SK-N-SH treated with all-trans-retinoic acid at 6 μM for 48 hours (cell line): ENCODE data around the gene DIMT1.

Source experiments
- ATAC-seq: fragments of 200-7000 bp; cut with Tn5 transposase; 3 replicates; pipeline ENCODE4 v1.9.1; 2020; ENCODE audit warnings: mild to moderate bottlenecking, moderate library complexity
- ARNTL ChIP-seq: fragments of 450-650 bp; formaldehyde crosslinking; IDR thresholded peaks from 2 replicates; pipeline ENCODE4 v1.5.0; 2020; ENCODE audit warnings: low read depth, mild to moderate bottlenecking, moderate library complexity, borderline replicate concordance
- BACH2 ChIP-seq: fragments of 250-450 bp; sonication (Bioruptor Pico); IDR thresholded peaks from 2 replicates; pipeline ENCODE4 v1.9.0; 2021; ENCODE audit warnings: mild to moderate bottlenecking, borderline replicate concordance
- CREB5 ChIP-seq: fragments of 250-450 bp; sonication (Bioruptor Pico); IDR thresholded peaks from 2 replicates; pipeline ENCODE4 v1.5.1; 2020; ENCODE audit warnings: low read depth, mild to moderate bottlenecking, moderate library complexity
- CSDC2 ChIP-seq: fragments of 250-450 bp; sonication (Bioruptor Pico); IDR thresholded peaks from 2 replicates; pipeline ENCODE4 v1.5.0; 2020; ENCODE audit warnings: mild to moderate bottlenecking, moderate library complexity
- CSRNP3 ChIP-seq: fragments of 250-450 bp; sonication (Bioruptor Pico); IDR thresholded peaks from 2 replicates; pipeline ENCODE4 v1.5.1; 2021; ENCODE audit warnings: mild to moderate bottlenecking, moderate library complexity
- ESRRG ChIP-seq: fragments of 250-450 bp; sonication (Bioruptor Pico); IDR thresholded peaks from 2 replicates; pipeline ENCODE4 v1.6.1; 2021; ENCODE audit warnings: mild to moderate bottlenecking
- GLIS3 ChIP-seq: fragments of 250-450 bp; sonication (Bioruptor Pico); IDR thresholded peaks from 2 replicates; pipeline ENCODE4 v1.5.0; 2020; ENCODE audit warnings: mild to moderate bottlenecking, moderate library complexity
- ISL1 ChIP-seq: fragments of 250-450 bp; sonication (Bioruptor Pico); IDR thresholded peaks from 2 replicates; pipeline ENCODE4 v2.1.2; 2022; ENCODE audit warnings: mild to moderate bottlenecking, moderate library complexity
- OSR1 ChIP-seq: fragments of 250-450 bp; sonication (Bioruptor Pico); IDR thresholded peaks from 2 replicates; pipeline ENCODE4 v1.8.0; 2022; ENCODE audit warnings: moderate library complexity, mild to moderate bottlenecking, inconsistent platforms
- PATZ1 ChIP-seq: fragments of 250-450 bp; sonication (Bioruptor Pico); IDR thresholded peaks from 2 replicates; pipeline ENCODE4 v1.8.0; 2020; ENCODE audit warnings: mild to moderate bottlenecking, moderate library complexity, borderline replicate concordance
- POU6F1 ChIP-seq: fragments of 250-450 bp; sonication (Bioruptor Pico); IDR thresholded peaks from 2 replicates; pipeline ENCODE4 v1.8.0; 2021; ENCODE audit warnings: low read depth, mild to moderate bottlenecking, moderate library complexity, borderline replicate concordance
- PPARA ChIP-seq: fragments of 250-450 bp; sonication (Bioruptor Pico); IDR thresholded peaks from 2 replicates; pipeline ENCODE4 v1.5.0; 2020; ENCODE audit warnings: mild to moderate bottlenecking, borderline replicate concordance
- RARB ChIP-seq: fragments of 250-450 bp; sonication (Bioruptor Pico); IDR thresholded peaks from 2 replicates; pipeline ENCODE4 v1.8.0; 2021; ENCODE audit warnings: mild to moderate bottlenecking, moderate library complexity
- SNAI2 ChIP-seq: fragments of 250-450 bp; sonication (Bioruptor Pico); IDR thresholded peaks from 2 replicates; pipeline ENCODE4 v1.5.0; 2020; ENCODE audit warnings: mild to moderate bottlenecking, moderate library complexity
- TCF4 ChIP-seq: fragments of 250-450 bp; sonication (Bioruptor Pico); IDR thresholded peaks from 2 replicates; pipeline ENCODE4 v1.8.0; 2021; ENCODE audit warnings: mild to moderate bottlenecking, moderate library complexity, borderline replicate concordance
- TOX ChIP-seq: fragments of 250-450 bp; sonication (Bioruptor Pico); IDR thresholded peaks from 2 replicates; pipeline ENCODE4 v1.8.0; 2021; ENCODE audit warnings: mild to moderate bottlenecking, moderate library complexity, borderline replicate concordance
- TSHZ2 ChIP-seq: fragments of 250-450 bp; sonication (Bioruptor Pico); IDR thresholded peaks from 2 replicates; pipeline ENCODE4 v1.5.0; 2020; ENCODE audit warnings: mild to moderate bottlenecking, moderate library complexity
- ZC3H10 ChIP-seq: fragments of 250-450 bp; sonication (Bioruptor Pico); IDR thresholded peaks from 2 replicates; pipeline ENCODE4 v1.5.1; 2021; ENCODE audit warnings: mild to moderate bottlenecking, moderate library complexity
- ZFP3 ChIP-seq: fragments of 250-450 bp; sonication (Bioruptor Pico); IDR thresholded peaks from 2 replicates; pipeline ENCODE4 v1.5.0; 2020; ENCODE audit warnings: mild to moderate bottlenecking, moderate library complexity
- ZFP30 ChIP-seq: fragments of 450-650 bp; formaldehyde crosslinking; IDR thresholded peaks from 2 replicates; pipeline ENCODE4 v1.5.0; 2022; ENCODE audit warnings: mild to moderate bottlenecking, moderate library complexity
- ZNF565 ChIP-seq: fragments of 450-650 bp; formaldehyde crosslinking; conservative IDR thresholded peaks from 2 replicates; pipeline ENCODE4 v1.5.0; 2020; ENCODE audit warnings: low read depth, mild to moderate bottlenecking, moderate library complexity
- ZNF70 ChIP-seq: fragments of 450-650 bp; formaldehyde crosslinking; IDR thresholded peaks from 2 replicates; pipeline ENCODE4 v1.5.0; 2020; ENCODE audit warnings: mild to moderate bottlenecking, moderate library complexity
- ZNF8 ChIP-seq: fragments of 450-650 bp; formaldehyde crosslinking; IDR thresholded peaks from 2 replicates; pipeline ENCODE4 v1.5.0; 2020; ENCODE audit warnings: mild to moderate bottlenecking, moderate library complexity

DIMT1 gene

GRCh38 chr5:62372600-62372999 is 31.1 kb downstream of the DIMT1 start (continued):
- no peak for TF ChIP-seq ZFP3
- TF ChIP-seq BACH2 (CRISPR knock-in tag) = no peak
- no peak for TF ChIP-seq RARB
- TF ChIP-seq TOX = no peak
- TF ChIP-seq POU6F1 (CRISPR knock-in tag) = no peak
- no peak for TF ChIP-seq ZC3H10 (CRISPR knock-in tag)
- TF ChIP-seq, all 23 proteins: peak for 0

GRCh38 chr5:62371409-62371808 is 32.3 kb downstream of the DIMT1 start:
- TF ChIP-seq TOX (no peak), ESRRG (CRISPR knock-in tag) (no peak), ZC3H10 (CRISPR knock-in tag) (no peak)
- no peak for ATAC-seq

- TF ChIP-seq CSDC2 (no peak), SNAI2 (CRISPR knock-in tag) (no peak), RARB (no peak), GLIS3 (no peak), ESRRG (CRISPR knock-in tag) (no peak), ARNTL (no peak), CSRNP3 (CRISPR knock-in tag) (no peak), OSR1 (CRISPR knock-in tag) (no peak), ISL1 (CRISPR knock-in tag) (no peak), ZNF565 (no peak), CREB5 (CRISPR knock-in tag) (no peak), TSHZ2 (CRISPR knock-in tag) (no peak), PPARA (CRISPR knock-in tag) (no peak), TCF4 (CRISPR knock-in tag) (no peak), ZFP30 (CRISPR knock-in tag) (no peak)
- TF ChIP-seq, all 23 proteins: peak for 0
- ATAC-seq = no peak
Observed at GRCh38 chr5:62369039-62369438, 34.7 kb downstream of the DIMT1 start.

GRCh38 chr5:62362701-62363100 is 41.0 kb downstream of the DIMT1 start:
- no peak for ATAC-seq
- no peak for TF ChIP-seq POU6F1 (CRISPR knock-in tag)
- TF ChIP-seq CREB5 (CRISPR knock-in tag) = no peak
- TF ChIP-seq RARB = no peak
- TF ChIP-seq ZNF8 (CRISPR knock-in tag) = no peak
- TF ChIP-seq GLIS3 = no peak
- TF ChIP-seq SNAI2 (CRISPR knock-in tag) = no peak
- TF ChIP-seq CSRNP3 (CRISPR knock-in tag) = no peak
- no peak for TF ChIP-seq ZNF70 (CRISPR knock-in tag)
- no peak for TF ChIP-seq ZC3H10 (CRISPR knock-in tag)
- TF ChIP-seq ZFP3 = no peak
- no peak for TF ChIP-seq OSR1 (CRISPR knock-in tag)
- TF ChIP-seq TCF4 (CRISPR knock-in tag) = no peak
- no peak for TF ChIP-seq PATZ1
- no peak for TF ChIP-seq TOX
- TF ChIP-seq ZFP30 (CRISPR knock-in tag) = no peak
